ENCODE measurements around the gene UTS2B. TPM values are rescaled to one million over a fixed set of nuclear protein-coding genes. Genes with fewer than 3 reads are reported as not detected.
A peak's percentile ranks its signal among the peaks of the same experiment; 100 is the strongest.

The UTS2B gene
- total RNA-seq (under 1 TPM in 1 of 2 donors, not detected in 1; 0.41 TPM), polyA plus RNA-seq (ENCODE audit: insufficient read length in 6 of 6) (1 to 10 TPM in 3 of 6 donors, under 1 TPM in 3; 0.37 to 2.1 (median 0.86) TPM)
- long read RNA-seq, donor 1 = 0 reads
- long read RNA-seq, donor 2 = 0 reads
- long read RNA-seq, donor 3 = 0 reads
- long read RNA-seq, donor 4 = 0 reads
- long read RNA-seq, donor 5 = 0 reads
- long read RNA-seq, donor 6 = 0 reads
- long read RNA-seq, donor 7 = 0 reads
- long read RNA-seq, donor 8, partial matches to known transcripts = 100 of 100 reads
- long read RNA-seq, donor 8, other reads (novel, unspliced or antisense) = 0 of 100 reads
- long read RNA-seq, donor 9 = 0 reads
- long read RNA-seq, donor 10 = 0 reads
- long read RNA-seq, donor 11, transcript UTS2B-205 (4 exons, 839 nt) = major isoform, 5 of 6 reads
- long read RNA-seq, donor 11, partial matches to known transcripts = 0 of 6 reads
- long read RNA-seq, donor 11, other reads (novel, unspliced or antisense) = 0 of 6 reads
- long read RNA-seq, donor 12, partial matches to known transcripts = 80 of 80 reads
- long read RNA-seq, donor 12, other reads (novel, unspliced or antisense) = 0 of 80 reads

DNA sequence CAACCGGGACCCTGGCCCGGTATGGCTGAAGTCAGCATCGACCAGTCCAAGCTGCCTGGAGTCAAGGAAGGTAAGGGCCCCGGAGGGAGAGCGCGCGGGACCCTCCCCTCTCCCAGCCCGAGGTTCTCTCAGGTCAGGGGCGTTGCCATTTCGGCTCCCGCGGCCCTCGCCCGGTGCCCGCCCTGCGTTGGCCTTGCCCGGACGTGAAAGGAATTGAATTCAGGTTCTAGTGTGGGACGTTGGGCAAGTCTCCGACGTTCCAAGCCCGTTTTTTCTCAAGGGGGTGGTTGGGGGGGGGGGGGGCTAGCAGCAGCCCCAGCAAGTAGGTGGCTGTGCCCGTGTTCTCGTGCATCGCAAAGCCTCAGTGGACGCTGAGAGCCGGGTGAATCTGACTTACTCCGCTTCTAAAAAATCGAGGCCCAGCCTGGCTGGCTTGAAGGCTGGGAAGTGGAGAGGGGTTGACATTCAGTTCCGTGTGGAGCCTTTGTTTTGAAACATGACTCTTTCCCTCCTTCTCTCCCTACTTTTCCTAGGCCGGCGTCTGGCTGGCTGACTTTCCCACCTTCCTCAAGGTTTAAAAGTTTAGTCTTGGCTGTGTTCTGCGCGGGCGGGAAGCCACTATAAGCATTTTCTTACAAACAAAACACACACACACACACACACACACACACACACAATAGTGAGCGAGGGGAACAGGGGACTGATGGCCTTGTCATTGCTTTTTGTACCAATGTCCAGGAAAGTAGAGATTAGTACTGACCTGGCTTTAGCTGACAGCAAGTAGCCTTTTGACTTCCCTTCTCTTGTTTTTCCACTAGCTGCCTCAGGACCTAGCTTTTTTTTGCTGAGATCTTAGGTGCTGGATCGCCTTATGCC is at the start of gene UTS2B:
Gene UTS2B, minus strand, starts transcription at position 873 of the 876 bp plus-strand sequence. CDS start 48,337 bp downstream, outside the sequence.
- Histone ChIP-seq H3K36me3 (no peaks in the 10 kb centered on the region), H3K4me1 (peaks cover 6 to 52% of the 10 kb centered on the region in 2 donors), H3K27me3 (peaks cover 0 to 15% of the 10 kb centered on the region in 2 donors), H3K27ac (peak within 1 kb of the TSS; percentile 89 to 93), H3K9me3 (no peaks in the 10 kb centered on the region), H3K4me3 (peak within 1 kb of the TSS; percentile 71)
- peak; percentile 46 to 86 (median 58) for DNase-seq
- TF ChIP-seq, protein P1, sequence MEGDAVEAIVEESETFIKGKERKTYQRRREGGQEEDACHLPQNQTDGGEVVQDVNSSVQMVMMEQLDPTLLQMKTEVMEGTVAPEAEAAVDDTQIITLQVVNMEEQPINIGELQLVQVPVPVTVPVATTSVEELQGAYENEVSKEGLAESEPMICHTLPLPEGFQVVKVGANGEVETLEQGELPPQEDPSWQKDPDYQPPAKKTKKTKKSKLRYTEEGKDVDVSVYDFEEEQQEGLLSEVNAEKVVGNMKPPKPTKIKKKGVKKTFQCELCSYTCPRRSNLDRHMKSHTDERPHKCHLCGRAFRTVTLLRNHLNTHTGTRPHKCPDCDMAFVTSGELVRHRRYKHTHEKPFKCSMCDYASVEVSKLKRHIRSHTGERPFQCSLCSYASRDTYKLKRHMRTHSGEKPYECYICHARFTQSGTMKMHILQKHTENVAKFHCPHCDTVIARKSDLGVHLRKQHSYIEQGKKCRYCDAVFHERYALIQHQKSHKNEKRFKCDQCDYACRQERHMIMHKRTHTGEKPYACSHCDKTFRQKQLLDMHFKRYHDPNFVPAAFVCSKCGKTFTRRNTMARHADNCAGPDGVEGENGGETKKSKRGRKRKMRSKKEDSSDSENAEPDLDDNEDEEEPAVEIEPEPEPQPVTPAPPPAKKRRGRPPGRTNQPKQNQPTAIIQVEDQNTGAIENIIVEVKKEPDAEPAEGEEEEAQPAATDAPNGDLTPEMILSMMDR (IDR thresholded peaks at IDR 0.05) = no peak
- peak; percentile 68 for ATAC-seq
- intact Hi-C loops (cut with DNase I) = no loop called here

DNA sequence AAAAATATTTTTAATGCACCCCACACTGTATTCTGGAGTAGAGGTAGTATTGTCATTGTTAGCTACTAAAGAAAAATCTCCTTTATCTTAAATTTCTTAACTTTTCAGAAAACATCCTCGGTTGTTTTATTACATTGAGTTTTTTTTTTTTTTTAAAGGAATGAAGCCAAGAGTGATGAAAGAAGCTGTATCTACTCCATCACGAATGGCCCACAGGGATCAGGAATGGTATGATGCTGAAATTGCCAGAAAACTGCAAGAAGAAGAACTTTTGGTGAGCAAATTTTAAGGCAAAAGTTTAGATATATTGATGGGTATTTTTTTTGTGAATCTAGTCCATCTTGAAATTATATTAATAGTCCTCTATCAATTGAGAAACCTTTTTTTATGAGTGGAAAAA is 49.7 kb upstream of the UTS2B start:
- Histone ChIP-seq H3K27ac (no peak overlapping the region), H3K36me3 (peaks cover 0 to 23% of the 10 kb centered on the region in 2 donors), H3K4me1 (peaks cover 0 to 11% of the 10 kb centered on the region in 2 donors), H3K27me3 (no peaks in the 10 kb centered on the region), H3K4me3 (no peak overlapping the region), H3K9me3 (no peaks in the 10 kb centered on the region)
- DNase-seq (no peak), ATAC-seq (no peak)
- intact Hi-C loops (cut with DNase I) = loop anchor here in 1 of 2 donors (10.0 kb wide), 1 partner anchor 135 kb away; no protein-coding TSS in a partner anchor
- TF ChIP-seq, protein P1 (IDR thresholded peaks at IDR 0.05) = no peak

DNA sequence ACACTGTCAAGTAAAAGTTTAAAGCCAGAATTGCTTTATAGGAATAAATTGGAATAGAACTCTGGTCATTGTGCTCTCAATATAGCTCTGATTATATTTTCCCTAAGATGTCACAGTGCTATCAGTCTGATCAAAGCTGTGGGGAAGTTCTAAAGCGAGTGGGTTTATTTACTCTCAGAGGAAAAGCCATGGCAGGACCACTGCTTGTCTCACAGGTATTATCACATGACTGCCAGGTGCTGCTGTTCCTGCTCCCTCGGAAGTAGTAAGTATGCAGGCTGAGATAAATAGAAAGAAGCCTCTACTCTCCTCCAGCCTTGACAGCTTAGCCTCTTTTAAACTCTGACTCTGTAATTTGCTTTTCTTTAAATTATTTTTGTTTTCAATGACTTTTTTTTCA is 49.1 kb upstream of the UTS2B start:
- DNase-seq = no peak
- TF ChIP-seq, protein P1 (IDR thresholded peaks at IDR 0.05) = no peak
- Histone ChIP-seq H3K27ac (no peak overlapping the region), H3K4me3 (no peak overlapping the region), H3K9me3 (no peaks in the 10 kb centered on the region), H3K4me1 (peaks cover 0 to 11% of the 10 kb centered on the region in 2 donors), H3K36me3 (peaks cover 0 to 23% of the 10 kb centered on the region in 2 donors), H3K27me3 (no peaks in the 10 kb centered on the region)
- no peak for ATAC-seq
- intact Hi-C loops (cut with DNase I) = no loop called here

DNA sequence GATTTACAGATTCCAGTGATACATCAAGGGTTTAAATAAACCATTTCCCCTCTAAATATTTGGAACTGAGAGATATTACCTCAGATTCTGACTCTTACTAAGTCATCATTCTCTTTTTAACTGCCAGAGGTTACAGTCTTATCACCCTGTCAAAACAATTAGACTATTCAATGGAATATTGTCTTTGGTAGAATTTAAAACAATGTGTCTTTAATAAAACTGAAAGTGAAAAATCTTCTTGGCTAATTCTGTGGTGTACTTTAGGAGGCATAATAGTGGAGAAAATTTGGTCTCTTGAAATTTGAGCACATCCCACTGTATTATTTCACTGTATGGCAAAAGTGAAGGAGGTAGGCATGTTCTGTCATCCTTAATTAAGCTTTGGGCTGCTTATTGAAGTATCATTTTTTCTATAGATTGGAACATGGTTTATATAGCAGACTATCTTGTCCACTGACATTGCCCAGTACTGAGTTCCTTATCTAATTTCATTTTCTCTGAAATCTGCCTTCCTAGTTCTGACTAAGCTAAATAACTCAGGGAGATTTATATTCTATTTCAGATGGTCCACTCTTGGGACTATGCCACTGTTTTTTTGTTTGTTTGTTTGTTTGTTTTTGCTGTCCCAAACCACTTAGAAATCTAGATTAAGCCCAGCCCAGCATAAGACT is 48.0 kb upstream of the UTS2B start:
- Histone ChIP-seq H3K4me3 (no peak overlapping the region), H3K27me3 (no peaks in the 10 kb centered on the region), H3K27ac (no peak overlapping the region), H3K9me3 (no peaks in the 10 kb centered on the region), H3K36me3 (peaks cover 0 to 23% of the 10 kb centered on the region in 2 donors), H3K4me1 (peaks cover 0 to 11% of the 10 kb centered on the region in 2 donors)
- DNase-seq (no peak), ATAC-seq (no peak)
- TF ChIP-seq, protein P1 (IDR thresholded peaks at IDR 0.05) = no peak
- intact Hi-C loops (cut with DNase I) = no loop called here

Data from left lung (tissue), 14 donors.